Activated naive CD8-positive, alpha-beta T cell treated with anti-CD3 and anti-CD28 coated beads for 36 hours (primary cell): ENCODE data around the gene ENDOV. TPM values are rescaled to one million over a fixed set of nuclear protein-coding genes. Genes with fewer than 3 reads are reported as not detected.
"Not testable (repeated sequence)": the region's sequence is repeated elsewhere in the genome, so short reads cannot be mapped to it uniquely, and the experiment has no call there.

Experiments used
- DNase-seq: peaks from one replicate; pipeline ENCODE4 v3.0.0; 2021
- H3K27ac Mint-ChIP-seq: one replicate; pipeline ENCODE4 v1.8.0; 2022; ENCODE audit warnings: mild to moderate bottlenecking, moderate library complexity, mixed read lengths
- H3K27me3 Mint-ChIP-seq: one replicate; pipeline ENCODE4 v1.8.0; 2022; ENCODE audit warnings: mild to moderate bottlenecking, mixed read lengths
- H3K36me3 Mint-ChIP-seq: one replicate; pipeline ENCODE4 v1.8.0; 2021; ENCODE audit warnings: mild to moderate bottlenecking, mixed read lengths
- H3K4me1 Mint-ChIP-seq: one replicate; pipeline ENCODE4 v1.8.0; 2021; ENCODE audit warnings: mixed read lengths
- H3K4me3 Mint-ChIP-seq: one replicate; pipeline ENCODE4 v1.8.0; 2022; ENCODE audit warnings: mild to moderate bottlenecking, moderate library complexity, mixed read lengths
- H3K9me3 Mint-ChIP-seq: one replicate; pipeline ENCODE4 v1.8.0; 2022; ENCODE audit warnings: mixed read lengths
- total RNA-seq, 2 experiments: library from RNA; stranded (reverse); gene quantifications; one replicate each; pipeline ENCODE4 v1.2.3, GENCODE V29; 2021

The ENDOV gene
- total RNA-seq, 2 experiments from 2014 or later, result 11.7 to 13.8 TPM

GRCh38 chr17:80396157-80397033, 18.6 kb upstream of the ENDOV start:
- Mint-ChIP-seq H3K4me1 (peaks cover 2% of the 10 kb centered on the region), H3K27ac (peak overlapping the region; percentile 39), H3K36me3 (peaks cover 4% of the 10 kb centered on the region), H3K4me3 (no peak overlapping the region), H3K9me3 (no peaks in the 10 kb centered on the region), H3K27me3 (no peaks in the 10 kb centered on the region)
- no peak for DNase-seq

GRCh38 chr17:80397034-80397387, 18.0 kb upstream of the ENDOV start:
- Mint-ChIP-seq H3K9me3 (no peaks in the 10 kb centered on the region), H3K27me3 (no peaks in the 10 kb centered on the region), H3K4me1 (peaks cover 2% of the 10 kb centered on the region), H3K27ac (peak overlapping the region; percentile 39), H3K36me3 (peaks cover 3% of the 10 kb centered on the region), H3K4me3 (no peak overlapping the region)
- DNase-seq, result no peak

GRCh38 chr17:80397686-80398085, 17.3 kb upstream of the ENDOV start:
- Mint-ChIP-seq H3K9me3 (no peaks in the 10 kb centered on the region), H3K27me3 (no peaks in the 10 kb centered on the region), H3K36me3 (peaks cover 3% of the 10 kb centered on the region), H3K4me1 (peaks cover 2% of the 10 kb centered on the region), H3K4me3 (no peak overlapping the region), H3K27ac (no peak overlapping the region)
- no peak for DNase-seq

- not testable (repeated sequence) for H3K36me3 Mint-ChIP-seq, H3K27ac Mint-ChIP-seq
Observed at GRCh38 chr17:80401086-80401485, 13.9 kb upstream of the ENDOV start.

GRCh38 chr17:80402102-80402501, 12.9 kb upstream of the ENDOV start:
- H3K27ac Mint-ChIP-seq, H3K4me1 Mint-ChIP-seq, H3K36me3 Mint-ChIP-seq, H3K4me3 Mint-ChIP-seq, DNase-seq, H3K27me3 Mint-ChIP-seq, H3K9me3 Mint-ChIP-seq: not testable (repeated sequence)

More at GRCh38 chr17:80401086-80401485, 13.9 kb upstream of the ENDOV start:
- not testable (repeated sequence) for H3K27me3 Mint-ChIP-seq, H3K4me1 Mint-ChIP-seq, H3K9me3 Mint-ChIP-seq, H3K4me3 Mint-ChIP-seq, DNase-seq

- DNase-seq, result no peak
- Mint-ChIP-seq H3K4me3 (no peak overlapping the region), H3K4me1 (peaks cover 2% of the 10 kb centered on the region), H3K36me3 (no peaks in the 10 kb centered on the region), H3K27me3 (no peaks in the 10 kb centered on the region), H3K9me3 (no peaks in the 10 kb centered on the region), H3K27ac (no peak overlapping the region)
Observed at GRCh38 chr17:80402959-80403358, 12.0 kb upstream of the ENDOV start.

- Mint-ChIP-seq H3K36me3 (no peaks in the 10 kb centered on the region), H3K4me1 (peaks cover 5% of the 10 kb centered on the region), H3K27ac (no peak overlapping the region), H3K4me3 (no peak overlapping the region), H3K9me3 (no peaks in the 10 kb centered on the region), H3K27me3 (no peaks in the 10 kb centered on the region)
- no peak for DNase-seq
Observed at GRCh38 chr17:80406146-80406545, 8.8 kb upstream of the ENDOV start.

- DNase-seq, H3K4me1 Mint-ChIP-seq, H3K27me3 Mint-ChIP-seq, H3K4me3 Mint-ChIP-seq, H3K27ac Mint-ChIP-seq, H3K9me3 Mint-ChIP-seq, H3K36me3 Mint-ChIP-seq: not testable (repeated sequence)
Observed at GRCh38 chr17:80407917-80408316, 7.0 kb upstream of the ENDOV start.

- peaks cover 5% of the 10 kb centered on the region for H3K4me1 Mint-ChIP-seq
- H3K36me3 Mint-ChIP-seq, result no peaks in the 10 kb centered on the region
- H3K27ac Mint-ChIP-seq, result no peak overlapping the region
- H3K4me3 Mint-ChIP-seq, result no peak overlapping the region
- no peaks in the 10 kb centered on the region for H3K27me3 Mint-ChIP-seq
- no peaks in the 10 kb centered on the region for H3K9me3 Mint-ChIP-seq
- DNase-seq, result peak; percentile 39
Observed at GRCh38 chr17:80408872-80409271, 6.1 kb upstream of the ENDOV start.

- Mint-ChIP-seq H3K4me3 (no peak overlapping the region), H3K27ac (no peak overlapping the region), H3K27me3 (peaks cover 7% of the 10 kb centered on the region), H3K36me3 (no peaks in the 10 kb centered on the region), H3K9me3 (no peaks in the 10 kb centered on the region), H3K4me1 (peaks cover 9% of the 10 kb centered on the region)
- no peak for DNase-seq
Observed at GRCh38 chr17:80409626-80410025, 5.3 kb upstream of the ENDOV start.

- H3K27me3 Mint-ChIP-seq, H3K9me3 Mint-ChIP-seq, H3K27ac Mint-ChIP-seq, DNase-seq, H3K4me3 Mint-ChIP-seq, H3K36me3 Mint-ChIP-seq, H3K4me1 Mint-ChIP-seq: not testable (repeated sequence)
Observed at GRCh38 chr17:80410441-80411087, 4.4 kb upstream of the ENDOV start.

GRCh38 chr17:80413771-80414507, 1.0 kb upstream of the ENDOV start:
- Mint-ChIP-seq H3K27ac (no peak overlapping the region), H3K4me3 (peak overlapping the region; percentile 85), H3K4me1 (peaks cover 18% of the 10 kb centered on the region), H3K27me3 (peaks cover 7% of the 10 kb centered on the region), H3K9me3 (no peaks in the 10 kb centered on the region), H3K36me3 (peaks cover 2% of the 10 kb centered on the region)
- no peak for DNase-seq

GRCh38 chr17:80414508-80414802, 512 bp upstream of the ENDOV start:
- no peak for DNase-seq

GRCh38 chr17:80415626-80416137, 715 bp downstream of the ENDOV start:
- H3K27ac Mint-ChIP-seq, result peak overlapping the region; percentile 79
- peaks cover 16% of the 10 kb centered on the region for H3K4me1 Mint-ChIP-seq
- DNase-seq, result no peak
- no peaks in the 10 kb centered on the region for H3K9me3 Mint-ChIP-seq
- peak overlapping the region; percentile 85 for H3K4me3 Mint-ChIP-seq
- peaks cover 2% of the 10 kb centered on the region for H3K36me3 Mint-ChIP-seq
- peaks cover 7% of the 10 kb centered on the region for H3K27me3 Mint-ChIP-seq

More at GRCh38 chr17:80414508-80414802, 512 bp upstream of the ENDOV start:
- Mint-ChIP-seq H3K4me3 (peak overlapping the region; percentile 85), H3K27ac (no peak overlapping the region), H3K36me3 (peaks cover 2% of the 10 kb centered on the region), H3K9me3 (no peaks in the 10 kb centered on the region), H3K27me3 (peaks cover 7% of the 10 kb centered on the region), H3K4me1 (peaks cover 16% of the 10 kb centered on the region)

GRCh38 chr17:80416260-80416939, 1.4 kb downstream of the ENDOV start:
- peaks cover 16% of the 10 kb centered on the region for H3K4me1 Mint-ChIP-seq
- H3K4me3 Mint-ChIP-seq, result peak overlapping the region; percentile 85
- no peak for DNase-seq
- peaks cover 2% of the 10 kb centered on the region for H3K36me3 Mint-ChIP-seq
- H3K27ac Mint-ChIP-seq, result no peak overlapping the region
- peaks cover 7% of the 10 kb centered on the region for H3K27me3 Mint-ChIP-seq
- no peaks in the 10 kb centered on the region for H3K9me3 Mint-ChIP-seq
